ENCODE measurements around the gene TULP1.

GRCh38 chr6:35465646-35466045 is 47.0 kb downstream of the TULP1 start:
- TF ChIP-seq THAP11 (CRISPR knock-in tag; IDR thresholded peaks at IDR 0.05) (no peak), ATAD3A (CRISPR knock-in tag; IDR thresholded peaks at IDR 0.05) (no peak), SRF (IDR thresholded peaks at IDR 0.05; ENCODE audit: low read depth, low read length) (no peak), ZNF136 (CRISPR knock-in tag; IDR thresholded peaks at IDR 0.05; ENCODE audit: low read depth) (no peak), MYC (CRISPR knock-in tag; IDR thresholded peaks at IDR 0.05; ENCODE audit: borderline replicate concordance) (no peak)
